OCI-M1 (cell line): Measurements from ENCODE around the gene GGT5.

Experiments
- DNase-seq: peaks from one replicate; lab custom pipeline; 2025; lab: John Stamatoyannopoulos, UW

The GGT5 gene

DNA sequence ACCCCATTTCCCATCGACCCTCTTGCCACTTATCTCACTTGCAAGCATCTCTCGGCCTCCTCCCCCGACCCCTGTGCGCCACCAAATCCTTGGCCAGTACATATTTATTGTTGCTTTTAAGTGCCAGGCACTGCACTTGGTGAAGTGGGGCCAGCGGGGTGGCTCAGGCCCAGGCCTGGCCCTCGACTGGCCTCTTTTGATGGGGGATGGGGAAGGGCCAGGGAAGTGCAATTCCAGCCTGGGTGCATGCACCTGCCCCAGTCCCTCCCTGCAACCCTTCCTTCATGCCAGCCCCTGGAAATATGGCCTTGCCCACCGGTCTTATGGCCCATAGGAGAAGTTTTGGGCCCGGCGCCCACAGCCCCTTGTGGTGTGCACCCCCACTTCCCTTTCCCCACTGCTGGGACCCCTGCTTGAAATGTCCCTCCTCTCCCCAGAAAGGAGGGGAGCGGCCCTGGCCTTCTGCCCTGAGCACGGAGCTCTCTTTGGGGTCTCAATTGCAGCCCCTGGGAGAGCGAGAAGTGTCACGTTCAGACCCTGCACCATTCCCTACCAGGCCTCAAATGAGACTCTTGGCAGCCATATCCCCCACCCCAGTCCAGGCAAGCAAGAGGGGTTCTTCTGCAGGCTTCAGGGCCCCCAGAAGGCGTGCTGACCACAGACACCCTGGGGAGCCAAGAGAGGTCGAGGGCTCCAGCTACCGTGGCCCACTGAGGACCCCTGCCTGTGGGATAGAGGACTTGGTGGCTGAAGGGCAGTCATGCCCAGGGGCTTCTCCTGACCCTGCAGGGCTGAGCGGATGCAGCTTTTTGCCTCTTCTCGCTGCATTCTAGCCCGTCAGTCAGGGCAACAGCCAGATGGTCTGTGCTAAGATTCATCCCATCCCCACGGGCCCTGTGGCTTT is 62.6 kb downstream of the GGT5 start:
- DNase-seq: peak; percentile 42

DNA sequence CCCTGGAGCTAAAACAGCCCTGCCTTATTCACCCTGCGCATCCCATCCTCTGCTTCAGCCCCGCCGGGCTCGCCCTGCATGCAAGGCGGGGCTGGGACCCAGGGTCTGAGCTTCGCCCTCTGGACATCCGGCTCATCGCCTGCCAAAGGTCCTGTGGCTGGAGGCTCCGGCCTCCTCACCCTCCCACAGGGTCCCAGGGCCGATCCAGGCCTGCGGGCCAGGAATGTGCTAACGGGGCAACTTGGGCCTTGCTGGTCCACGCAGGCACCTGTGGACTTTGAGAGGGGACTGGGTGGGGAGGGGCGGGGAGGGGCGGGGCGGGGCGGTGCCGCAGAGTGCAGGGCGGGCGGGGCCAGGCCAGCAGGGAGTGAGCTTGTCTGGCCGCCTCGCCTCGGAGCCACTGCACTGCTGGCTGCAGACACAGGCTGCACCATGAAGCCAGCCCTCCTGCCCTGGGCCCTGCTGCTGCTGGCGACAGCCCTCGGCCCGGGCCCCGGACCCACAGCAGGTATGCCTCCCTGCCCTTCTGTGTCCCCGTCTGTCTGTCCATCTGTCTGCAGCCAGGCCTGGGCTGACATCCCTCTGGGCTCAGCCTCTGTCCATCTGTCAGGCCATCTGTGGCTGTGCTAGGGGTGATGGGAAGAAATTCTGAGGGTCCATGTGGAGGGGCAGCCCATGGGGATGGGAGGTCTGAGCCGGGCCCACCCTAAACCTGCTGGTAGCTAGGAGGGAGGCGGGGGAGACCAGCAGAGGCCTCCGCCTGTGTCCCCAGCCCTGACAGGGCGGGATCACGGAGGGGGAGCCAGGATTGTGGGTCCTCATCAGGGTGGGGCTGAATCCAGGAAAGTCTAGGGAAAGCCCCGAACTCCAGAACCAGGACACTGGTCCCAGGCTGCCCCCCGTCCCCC is 63.5 kb downstream of the GGT5 start, which contains the start of gene SUSD2:
TSS of gene SUSD2 (plus strand) at position 400 of the 908 bp plus-strand sequence. CDS start at position 433, 33 bp downstream.
- no peak for DNase-seq

DNA sequence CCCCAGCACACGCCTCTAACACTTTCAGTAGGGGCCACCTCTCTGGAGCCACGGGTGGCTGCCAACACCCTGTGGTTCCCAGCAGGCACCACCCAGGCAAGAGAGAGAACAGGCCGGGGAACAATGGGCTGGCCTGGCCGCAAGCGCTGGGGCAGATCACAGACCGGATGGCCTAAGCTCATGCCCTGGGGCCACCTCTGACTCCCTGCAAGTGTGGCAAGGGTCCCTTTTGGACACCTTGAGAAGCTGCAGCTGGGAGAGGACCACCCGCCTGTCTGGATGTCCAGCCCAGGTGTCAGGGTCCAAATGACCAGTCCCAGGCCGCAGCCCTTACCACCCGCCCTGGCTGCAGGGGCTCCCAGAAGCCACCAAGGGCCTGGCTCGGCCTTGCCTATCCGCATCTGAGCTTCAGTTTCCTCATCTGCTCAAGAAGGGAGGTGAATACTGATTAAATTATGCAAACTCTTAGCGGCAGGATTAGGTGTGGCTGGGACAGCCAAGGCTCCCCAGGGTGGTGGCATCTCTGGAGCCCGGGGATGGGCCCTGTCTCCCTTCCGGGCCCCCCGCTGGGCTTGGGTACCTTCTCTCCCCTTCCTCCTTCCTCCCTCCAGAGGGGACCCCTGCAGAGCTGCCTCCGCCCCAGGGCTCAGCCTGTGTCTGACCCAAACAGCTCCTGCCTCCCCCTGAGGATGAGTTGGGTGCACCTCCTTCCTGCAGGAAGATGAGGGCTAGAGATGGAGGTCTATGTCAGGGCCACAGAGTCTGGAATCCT is 64.4 kb downstream of the GGT5 start:
- no peak for DNase-seq

DNA sequence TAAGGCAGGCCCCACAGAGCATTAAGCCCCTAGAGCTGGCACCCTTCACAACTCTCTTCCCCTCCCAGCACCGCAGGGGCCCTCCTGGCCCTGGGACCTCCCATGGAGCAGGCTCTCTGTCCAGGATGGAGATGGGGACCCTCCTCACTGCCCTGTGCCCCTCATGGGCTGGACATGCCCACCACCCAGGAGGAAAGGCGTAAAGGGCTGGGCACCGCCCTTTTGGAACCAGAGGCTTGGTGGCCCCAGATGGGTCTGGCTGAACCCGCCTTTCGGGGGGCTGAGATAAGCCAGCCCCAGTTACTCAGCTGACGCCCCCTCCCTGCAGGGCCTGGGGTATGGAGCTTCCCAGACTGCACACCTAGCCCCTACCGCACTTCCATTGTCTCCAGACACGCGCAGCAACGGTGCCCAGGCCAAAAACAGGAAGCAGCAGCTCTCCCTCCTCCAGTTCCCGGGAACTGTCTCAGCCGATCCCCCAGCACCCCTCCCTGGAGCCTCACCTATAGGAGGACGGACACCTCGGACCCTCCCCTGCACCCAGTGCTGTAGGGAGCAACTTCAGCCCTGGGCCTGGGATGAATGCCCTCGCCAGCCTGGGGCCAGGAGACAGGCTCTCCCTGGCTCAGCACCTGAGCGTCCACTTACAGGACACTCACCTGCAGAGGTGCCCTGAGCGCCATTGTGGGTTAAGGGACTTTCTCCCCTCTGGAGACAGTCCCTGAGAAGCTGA is 65.2 kb downstream of the GGT5 start:
- DNase-seq: no peak

DNA sequence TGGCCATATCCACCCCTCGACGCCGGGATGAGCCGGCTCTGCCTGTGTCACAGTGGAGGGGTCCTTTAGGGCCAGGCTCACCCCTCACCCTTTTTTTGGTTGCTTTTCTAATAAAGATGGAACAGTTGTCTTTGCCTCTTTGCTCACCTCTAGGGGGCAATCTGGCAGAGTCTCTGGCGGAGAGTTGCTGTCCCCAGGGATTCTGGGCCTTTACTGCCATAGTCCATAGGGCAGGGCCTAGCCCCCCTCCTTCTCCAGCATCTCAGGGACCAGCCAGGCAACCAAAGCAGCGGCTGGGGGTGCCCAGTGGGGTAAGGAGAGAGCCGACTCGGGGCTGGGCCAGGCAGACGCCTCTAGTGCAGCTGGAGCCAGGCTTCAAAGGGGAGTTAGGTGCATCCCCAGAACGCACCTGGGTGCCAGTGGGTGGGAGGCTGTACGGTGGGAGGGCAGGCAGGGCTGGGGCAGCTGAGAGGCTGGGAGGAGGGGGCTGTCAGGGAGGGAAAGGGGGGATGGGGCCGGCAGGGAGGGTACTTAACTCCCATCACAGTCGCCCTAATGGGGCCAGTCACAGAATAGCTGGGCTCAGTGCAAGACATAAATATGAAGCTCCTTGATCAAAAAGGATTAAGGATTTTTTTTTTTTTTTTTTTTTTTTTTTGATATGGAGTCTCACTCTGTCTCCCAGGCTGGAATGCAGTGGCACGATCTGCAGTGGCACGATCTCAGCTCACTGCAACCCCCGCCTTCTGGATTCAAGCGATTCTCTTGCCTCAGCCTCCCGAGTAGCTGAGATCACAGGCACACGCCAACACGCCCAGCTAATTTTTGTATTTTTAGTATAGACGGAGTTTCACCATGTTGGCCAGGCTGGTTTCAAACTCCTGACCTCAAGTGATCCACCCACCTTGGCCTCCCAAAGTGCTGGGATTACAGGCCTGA is 66.1 kb downstream of the GGT5 start:
- peak; percentile 22 for DNase-seq

DNA sequence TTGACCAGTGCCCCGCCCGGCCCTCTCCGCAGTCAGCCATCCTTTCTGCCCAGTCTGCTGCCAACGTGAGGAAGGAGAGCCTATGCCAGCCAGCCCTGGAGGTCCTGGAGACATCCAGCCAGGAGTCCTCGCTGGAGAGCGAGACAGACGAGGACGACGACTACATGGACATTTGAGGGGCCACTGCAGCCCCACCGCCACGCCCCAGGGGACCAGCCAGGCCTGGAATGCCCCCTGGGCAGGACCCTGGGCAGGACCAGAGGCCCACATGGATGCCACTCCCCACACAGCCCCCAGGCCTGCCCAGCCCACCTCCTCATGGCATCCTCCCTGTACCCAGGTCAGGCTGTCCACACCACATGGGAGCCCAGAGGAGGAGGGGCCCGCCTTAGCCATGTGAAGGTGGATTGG is 66.9 kb downstream of the GGT5 start:
- no peak for DNase-seq

DNA sequence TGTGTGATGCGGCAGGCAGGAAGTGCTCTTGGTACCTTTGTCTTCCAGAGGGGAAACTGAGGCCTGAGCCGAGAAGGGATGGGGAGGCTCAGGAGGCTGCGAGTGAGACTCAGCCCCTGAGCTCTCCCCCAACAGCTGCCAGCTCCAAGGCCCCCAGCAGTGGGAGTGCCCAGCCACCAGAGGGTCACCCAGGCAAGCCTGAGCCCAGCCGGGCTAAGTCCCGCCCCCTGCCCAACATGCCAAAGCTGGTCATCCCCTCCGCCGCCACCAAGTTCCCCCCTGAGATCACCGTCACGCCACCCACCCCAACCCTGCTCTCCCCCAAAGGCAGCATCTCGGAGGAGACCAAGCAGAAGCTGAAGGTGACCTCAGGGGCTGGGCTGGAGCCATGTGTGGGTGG is 67.4 kb downstream of the GGT5 start:
- no peak for DNase-seq

DNA sequence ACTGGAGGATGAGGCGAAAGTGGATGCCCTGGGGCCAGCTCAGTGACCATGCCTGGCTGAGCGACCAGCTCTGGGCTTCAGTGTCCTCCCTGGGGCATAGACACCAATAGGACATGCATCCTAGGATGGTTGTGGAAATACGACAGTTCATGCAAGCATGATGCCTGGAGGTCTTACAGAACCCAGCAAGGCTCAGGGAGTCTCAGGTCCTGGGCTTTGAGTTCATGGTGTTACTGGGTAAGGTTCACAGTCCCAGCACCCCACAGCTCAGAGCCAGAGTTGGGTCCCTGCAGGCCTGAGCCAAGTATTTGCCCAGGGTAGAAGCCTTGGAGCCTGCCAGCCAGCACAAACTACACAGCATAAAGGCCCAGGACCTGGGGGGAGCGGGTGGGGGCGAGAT is 67.8 kb downstream of the GGT5 start:
- no peak for DNase-seq

DNA sequence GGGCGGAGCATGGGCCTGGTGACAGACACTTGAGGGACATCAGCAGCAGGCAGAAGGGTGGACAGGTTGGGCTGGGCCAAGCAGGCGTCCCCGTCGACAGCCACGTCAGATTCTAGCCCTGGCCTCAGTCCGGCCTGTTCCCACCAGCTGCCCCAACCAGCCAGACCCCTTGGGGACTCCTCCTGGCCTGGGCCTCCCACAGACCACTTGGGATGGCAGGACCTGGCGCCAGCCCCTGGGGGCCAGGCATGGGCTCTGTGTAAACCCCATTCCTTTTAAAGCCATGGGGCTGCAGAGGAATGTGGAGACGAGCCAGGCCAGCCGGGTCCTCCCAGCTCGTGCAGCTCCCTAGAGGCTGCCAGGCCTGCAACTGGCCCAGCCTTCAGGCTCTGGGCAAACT is 68.3 kb downstream of the GGT5 start:
- DNase-seq: no peak

DNA sequence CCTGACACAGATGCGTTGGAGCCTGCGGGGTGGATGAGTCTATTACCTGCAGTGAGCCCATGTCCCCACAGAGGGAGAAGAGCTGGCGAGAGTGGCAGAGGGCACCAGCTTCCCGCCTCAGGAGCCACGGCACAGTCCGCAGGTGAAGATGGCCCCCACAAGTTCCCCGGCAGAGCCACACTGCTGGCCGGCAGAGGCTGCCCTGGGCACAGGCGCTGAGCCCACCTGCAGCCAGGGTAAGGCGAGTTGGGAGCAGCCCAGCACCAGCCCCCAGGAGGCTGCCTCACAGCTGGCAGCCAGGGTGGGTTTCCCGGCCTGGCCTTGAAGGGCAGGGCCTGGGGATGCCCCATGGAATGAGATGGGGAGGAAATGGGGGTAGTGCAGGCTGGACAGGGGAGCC is 68.8 kb downstream of the GGT5 start:
- DNase-seq: no peak

DNA sequence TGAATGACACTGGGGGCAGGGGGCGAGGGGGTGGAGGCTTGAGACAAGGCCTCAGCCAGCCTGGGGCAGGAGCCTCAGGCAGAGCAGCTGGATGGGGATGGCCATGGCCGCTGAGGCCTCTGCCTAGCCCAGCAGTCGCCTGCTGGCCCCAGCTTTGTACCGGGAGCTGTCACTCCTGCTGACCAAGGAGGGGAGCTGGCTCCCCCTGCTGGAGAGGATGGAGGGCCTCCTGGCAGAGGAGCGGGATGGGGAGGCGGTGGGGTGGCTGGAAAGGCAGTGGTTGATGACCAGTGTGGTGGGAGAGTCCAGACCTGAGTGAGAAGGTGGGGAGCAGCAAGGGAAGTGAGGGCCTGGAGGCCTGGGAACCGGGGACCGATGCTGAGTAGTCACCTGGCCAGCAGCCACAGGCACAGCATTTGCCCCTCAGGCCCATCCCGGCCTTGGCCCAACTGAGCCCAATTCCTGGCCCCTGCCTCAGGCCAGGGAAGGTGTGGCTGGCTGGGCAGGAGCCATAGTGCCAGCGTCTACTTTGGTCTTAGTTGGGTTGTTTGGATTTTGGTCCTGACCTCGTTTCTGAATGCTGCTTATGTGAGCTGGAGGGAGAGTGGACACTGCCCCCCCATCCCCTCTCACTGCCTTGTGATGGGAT is 69.6 kb downstream of the GGT5 start:
- peak; percentile 86 for DNase-seq

DNA sequence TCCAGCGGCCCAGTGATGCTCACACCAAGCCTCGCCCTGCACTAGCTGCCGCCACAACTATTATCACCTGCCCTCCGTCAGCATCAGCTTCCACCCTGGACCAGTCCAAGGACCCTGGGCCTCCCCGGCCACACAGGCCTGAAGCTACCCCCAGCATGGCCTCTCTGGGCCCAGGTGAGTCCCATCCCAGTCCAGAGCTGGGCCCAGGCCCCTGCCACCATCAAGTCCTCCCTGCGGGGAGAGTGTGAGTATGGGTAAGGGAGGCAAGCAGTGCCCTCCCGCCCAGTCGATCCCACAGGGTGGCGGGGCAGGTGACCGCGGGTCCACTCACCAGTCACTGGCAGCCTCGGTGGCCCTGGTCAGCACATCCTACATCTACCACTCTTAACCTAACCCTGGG is 73.1 kb downstream of the GGT5 start:
- DNase-seq: no peak

DNA sequence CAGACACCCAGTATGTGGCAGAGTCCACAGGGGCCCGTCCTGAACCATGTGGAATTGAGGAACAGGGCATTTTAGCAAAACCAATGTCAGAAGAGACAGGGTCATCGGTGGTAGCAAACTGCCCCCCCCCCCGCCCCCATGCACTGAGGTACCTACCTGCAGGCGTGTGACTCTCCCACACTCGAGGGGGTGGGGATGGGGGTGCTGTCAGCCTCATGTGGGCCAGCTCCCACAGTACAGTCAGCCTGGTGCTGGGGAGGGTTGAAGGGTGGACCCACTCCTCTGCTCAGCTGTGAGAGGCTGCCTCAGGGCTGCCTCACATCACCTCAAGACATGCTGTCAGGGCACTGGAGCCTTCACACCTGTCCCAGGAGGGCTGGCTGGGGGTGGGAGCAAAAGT is 74.2 kb downstream of the GGT5 start:
- DNase-seq: no peak

DNA sequence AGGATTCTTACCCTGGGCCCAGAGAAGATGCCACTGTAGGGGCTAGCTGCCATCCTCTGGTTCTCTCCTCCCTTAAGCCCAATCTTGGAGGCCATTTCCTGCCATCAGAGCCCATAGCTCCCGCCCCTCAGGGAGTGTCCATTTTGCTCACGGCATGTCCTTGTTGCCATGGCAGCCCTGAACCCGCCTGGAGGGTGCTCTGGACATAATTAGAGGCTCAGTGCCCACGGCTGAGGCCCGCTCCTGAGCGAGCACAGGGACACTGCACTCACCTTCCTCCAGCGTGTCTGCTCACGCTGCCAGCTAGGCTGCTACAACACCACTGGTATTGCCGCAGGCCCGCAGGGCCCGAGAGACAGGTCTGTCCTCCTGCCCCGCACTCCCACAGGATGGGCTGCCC is 74.7 kb downstream of the GGT5 start:
- DNase-seq: no peak
